Calu3 (cell line): ENCODE measurements around the gene ALDH2. TPM values are rescaled to one million over a fixed set of nuclear protein-coding genes. Genes with fewer than 3 reads are reported as not detected.
"Not testable (repeated sequence)": the region's sequence is repeated elsewhere in the genome, so short reads cannot be mapped to it uniquely, and the experiment has no call there.

Experiments
- BruUV-seq: library from RNA; stranded (reverse); fragments of 400-500 nt; replicated peaks from 2 replicates; lab custom pipeline; 2021; lab: Mats Ljungman, UMichigan
- CTCF ChIA-PET: fragments of 300-600 bp; sonication (Branson Sonifier 250); formaldehyde crosslinking; loops from one replicate; lab custom pipeline; 2022; ENCODE audit warnings: antibody characterized with exemption; lab: Charles Lee
- DNase-seq: peaks from one replicate; pipeline ENCODE4 v3.0.0; 2022
- H3K27ac Mint-ChIP-seq: one replicate; pipeline ENCODE4 v1.8.0; 2022; ENCODE audit warnings: mixed read lengths; ENCODE audit not compliant: unreplicated experiment
- H3K27me3 Mint-ChIP-seq: one replicate; pipeline ENCODE4 v1.8.0; 2022; ENCODE audit warnings: mixed read lengths; ENCODE audit not compliant: unreplicated experiment
- H3K36me3 Mint-ChIP-seq: one replicate; pipeline ENCODE4 v1.8.0; 2022; ENCODE audit warnings: mild to moderate bottlenecking, moderate library complexity, mixed read lengths; ENCODE audit not compliant: insufficient read depth, unreplicated experiment
- H3K4me1 Mint-ChIP-seq: one replicate; pipeline ENCODE4 v1.8.0; 2022; ENCODE audit warnings: mild to moderate bottlenecking, low read depth, mixed read lengths; ENCODE audit not compliant: unreplicated experiment
- H3K4me3 Mint-ChIP-seq: one replicate; pipeline ENCODE4 v1.8.0; 2022; ENCODE audit warnings: mild to moderate bottlenecking, low read depth, moderate library complexity, mixed read lengths; ENCODE audit not compliant: unreplicated experiment
- H3K9me3 Mint-ChIP-seq: one replicate; pipeline ENCODE4 v1.8.0; 2022; ENCODE audit warnings: low read depth, mixed read lengths; ENCODE audit not compliant: unreplicated experiment
- intact Hi-C: fragments of 100-400 bp; cut with micrococcal nuclease; formaldehyde crosslinking; loops from one replicate; pipeline ENCODE4 v1.10.0; 2022; ENCODE audit not compliant: unreplicated experiment
- total RNA-seq: library from RNA; stranded (reverse); gene quantifications from 2 replicates; pipeline ENCODE4 v1.2.3, GENCODE V29; 2022
- TF ChIP-seq, protein P1 (sequence below): fragments of 200-600 bp; IDR thresholded peaks from one replicate; pipeline ENCODE4 v1.8.0; 2022; ENCODE audit warnings: antibody characterized with exemption; ENCODE audit not compliant: unreplicated experiment

Gene ALDH2
- total RNA-seq, 1 experiment from 2014 or later: 152 TPM

DNA sequence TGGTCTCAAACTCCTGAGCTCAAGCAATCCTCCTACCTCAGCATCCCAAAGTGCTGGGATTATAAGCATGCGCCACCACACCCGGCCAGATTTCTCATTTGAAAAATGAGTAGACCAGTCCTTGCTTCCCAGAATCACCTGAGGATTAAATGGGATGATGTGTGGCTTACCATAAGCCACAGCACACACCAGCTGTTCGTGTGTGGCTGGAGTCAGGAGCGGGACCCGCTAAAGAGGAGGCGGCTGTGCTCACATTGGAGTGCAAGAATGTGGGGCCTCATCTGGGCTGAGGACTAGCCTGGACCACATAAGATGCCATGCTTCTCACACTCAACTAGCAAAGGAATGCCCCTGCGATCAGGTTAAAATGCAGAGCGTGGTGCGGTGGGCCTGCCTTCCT lies 6.7 kb upstream of the ALDH2 start:
- CTCF ChIA-PET: no interaction called here
- Mint-ChIP-seq H3K9me3 (no peaks in the 10 kb centered on the region), H3K27ac (no peak overlapping the region), H3K36me3 (no peaks in the 10 kb centered on the region), H3K27me3 (no peaks in the 10 kb centered on the region), H3K4me1 (no peaks in the 10 kb centered on the region), H3K4me3 (no peak overlapping the region)
- no peak for DNase-seq
- intact Hi-C loops: no loop called here
- no TSS peak for BruUV-seq
- TF ChIP-seq, protein P1, sequence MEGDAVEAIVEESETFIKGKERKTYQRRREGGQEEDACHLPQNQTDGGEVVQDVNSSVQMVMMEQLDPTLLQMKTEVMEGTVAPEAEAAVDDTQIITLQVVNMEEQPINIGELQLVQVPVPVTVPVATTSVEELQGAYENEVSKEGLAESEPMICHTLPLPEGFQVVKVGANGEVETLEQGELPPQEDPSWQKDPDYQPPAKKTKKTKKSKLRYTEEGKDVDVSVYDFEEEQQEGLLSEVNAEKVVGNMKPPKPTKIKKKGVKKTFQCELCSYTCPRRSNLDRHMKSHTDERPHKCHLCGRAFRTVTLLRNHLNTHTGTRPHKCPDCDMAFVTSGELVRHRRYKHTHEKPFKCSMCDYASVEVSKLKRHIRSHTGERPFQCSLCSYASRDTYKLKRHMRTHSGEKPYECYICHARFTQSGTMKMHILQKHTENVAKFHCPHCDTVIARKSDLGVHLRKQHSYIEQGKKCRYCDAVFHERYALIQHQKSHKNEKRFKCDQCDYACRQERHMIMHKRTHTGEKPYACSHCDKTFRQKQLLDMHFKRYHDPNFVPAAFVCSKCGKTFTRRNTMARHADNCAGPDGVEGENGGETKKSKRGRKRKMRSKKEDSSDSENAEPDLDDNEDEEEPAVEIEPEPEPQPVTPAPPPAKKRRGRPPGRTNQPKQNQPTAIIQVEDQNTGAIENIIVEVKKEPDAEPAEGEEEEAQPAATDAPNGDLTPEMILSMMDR: no peak

DNA sequence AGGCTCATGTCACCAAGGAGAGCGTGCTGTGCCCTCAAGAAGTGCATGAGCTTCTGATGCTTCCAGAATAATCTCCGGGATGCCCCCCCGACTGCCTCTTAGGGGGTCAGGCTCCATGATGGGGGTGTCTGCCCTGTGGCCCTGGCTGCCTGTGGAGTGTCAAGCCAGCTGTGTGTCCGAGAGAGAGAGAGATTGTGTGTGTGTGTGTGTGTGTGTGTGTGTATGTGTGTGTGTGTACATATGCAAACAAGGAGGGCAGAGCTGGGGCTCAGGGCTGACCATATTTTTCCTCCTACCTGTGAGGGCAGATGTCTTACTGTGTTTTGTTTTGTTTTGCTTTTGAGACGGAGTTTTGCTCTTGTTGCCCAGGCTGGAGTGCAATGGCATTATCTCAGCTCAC lies 5.6 kb upstream of the ALDH2 start:
- TF ChIP-seq, protein P1: no peak
- Mint-ChIP-seq H3K36me3 (no peaks in the 10 kb centered on the region), H3K4me3 (no peak overlapping the region), H3K27ac (no peak overlapping the region), H3K27me3 (no peaks in the 10 kb centered on the region), H3K4me1 (peaks cover 4% of the 10 kb centered on the region), H3K9me3 (no peaks in the 10 kb centered on the region)
- intact Hi-C loops: no loop called here
- DNase-seq: no peak
- CTCF ChIA-PET: interaction anchor here (1.5 kb wide), 1 partner anchor 52 kb away, joined by 3 read pairs; no protein-coding TSS in a partner anchor
- BruUV-seq: no TSS peak

DNA sequence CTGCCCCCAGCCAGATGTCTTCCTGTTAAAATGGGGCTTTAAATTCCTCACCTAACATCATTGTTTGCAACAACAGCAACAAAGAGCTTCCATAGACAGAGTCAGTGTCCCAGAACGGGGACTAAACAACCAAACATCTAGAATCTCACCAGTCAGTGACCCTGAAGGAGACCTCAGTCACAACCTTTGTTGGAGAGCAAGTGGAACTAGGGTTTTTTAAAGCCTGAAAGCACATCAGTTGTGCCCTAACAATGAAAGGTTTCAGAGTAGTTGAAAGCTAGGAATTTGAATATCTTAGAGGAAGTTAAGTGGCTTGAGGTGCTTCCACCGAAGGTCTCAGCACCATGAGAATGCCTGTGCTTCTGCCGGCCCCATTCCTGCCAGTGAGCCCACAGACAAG lies 5.0 kb upstream of the ALDH2 start:
- CTCF ChIA-PET: interaction anchor here (1.5 kb wide), 1 partner anchor 51 kb away, joined by 3 read pairs; no protein-coding TSS in a partner anchor
- no TSS peak for BruUV-seq
- no peaks in the 10 kb centered on the region for H3K9me3 Mint-ChIP-seq
- H3K4me1 Mint-ChIP-seq: peaks cover 10% of the 10 kb centered on the region
- TF ChIP-seq, protein P1: no peak
- peaks cover 6% of the 10 kb centered on the region for H3K36me3 Mint-ChIP-seq
- H3K27ac Mint-ChIP-seq: no peak overlapping the region
- intact Hi-C loops: no loop called here
- no peak for DNase-seq
- H3K4me3 Mint-ChIP-seq: no peak overlapping the region
- H3K27me3 Mint-ChIP-seq: no peaks in the 10 kb centered on the region

- Mint-ChIP-seq H3K36me3 (peaks cover 18% of the 10 kb centered on the region), H3K4me1 (peaks cover 22% of the 10 kb centered on the region)
- H3K27ac Mint-ChIP-seq, BruUV-seq, CTCF ChIA-PET, intact Hi-C loops, DNase-seq, H3K9me3 Mint-ChIP-seq, H3K4me3 Mint-ChIP-seq, H3K27me3 Mint-ChIP-seq: not testable (repeated sequence)
Observed at GRCh38 chr12:111763552-111763951, 3.2 kb upstream of the ALDH2 start.

GRCh38 chr12:111764120-111764821 lies 2.5 kb upstream of the ALDH2 start:
- H3K4me1 Mint-ChIP-seq: peaks cover 22% of the 10 kb centered on the region
- DNase-seq: no peak
- H3K9me3 Mint-ChIP-seq: no peaks in the 10 kb centered on the region
- no peaks in the 10 kb centered on the region for H3K27me3 Mint-ChIP-seq
- TF ChIP-seq, protein P1: no peak
- peaks cover 18% of the 10 kb centered on the region for H3K36me3 Mint-ChIP-seq
- CTCF ChIA-PET: interaction anchor here (0.6 to 0.7 kb wide), 2 partner anchors 10 to 83 kb away, joined by 3 to 4 read pairs; no protein-coding TSS in a partner anchor
- intact Hi-C loops: no loop called here
- no peak overlapping the region for H3K4me3 Mint-ChIP-seq
- H3K27ac Mint-ChIP-seq: no peak overlapping the region
- BruUV-seq: TSS peak; percentile 11
